Measurements from ENCODE around the gene RPL36AL. TPM values are rescaled to one million over a fixed set of nuclear protein-coding genes. Genes with fewer than 3 reads are reported as not detected.

The RPL36AL gene
- 100 to 1,000 TPM; 298 to 319 TPM for total RNA-seq

DNA sequence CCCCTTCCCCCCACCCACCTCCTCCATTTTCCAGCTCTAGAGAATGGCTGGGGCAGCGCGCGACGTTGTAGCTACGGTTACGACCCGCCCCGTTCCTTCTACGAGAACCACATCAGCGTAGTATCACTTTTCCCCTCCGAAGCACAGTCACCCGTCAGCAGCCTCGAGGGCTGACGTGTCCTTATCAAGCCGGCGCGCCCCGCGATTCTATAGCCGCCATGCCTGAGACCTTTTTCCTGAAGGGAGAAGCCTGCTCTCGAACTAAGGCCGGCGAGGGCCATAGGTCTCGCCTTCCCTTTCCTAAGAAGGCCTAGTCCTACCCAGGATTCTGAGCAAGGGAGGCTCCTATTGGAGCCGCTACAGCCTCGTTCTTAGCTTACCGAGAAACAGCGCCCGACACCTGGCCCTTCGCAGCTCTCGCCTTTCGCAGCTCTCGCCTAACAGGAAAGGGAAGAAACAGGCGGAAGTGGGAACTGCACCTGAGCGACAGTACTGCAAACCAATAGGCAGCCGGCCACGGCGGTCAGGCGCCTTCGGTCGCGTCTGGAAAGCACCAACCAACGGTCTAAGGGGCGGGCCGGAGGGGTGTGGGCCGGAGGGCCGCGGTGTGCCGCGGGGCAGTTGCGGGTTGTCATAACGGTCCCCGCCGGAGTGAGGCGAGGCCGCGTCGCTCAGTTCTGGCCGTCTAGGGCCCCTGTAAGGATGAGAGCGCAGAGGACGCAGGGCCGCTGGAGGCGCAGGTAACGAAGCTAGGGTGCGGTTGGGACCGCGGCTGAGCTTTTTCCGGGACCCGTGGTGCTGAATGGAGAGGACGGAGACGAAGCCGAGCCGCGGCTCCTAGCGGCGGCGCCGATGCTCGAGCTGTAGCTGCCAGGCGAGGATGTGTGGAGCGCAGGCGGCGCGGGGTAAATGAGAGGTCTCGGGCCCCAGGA is at the start of gene RPL36AL, which contains the start of gene MGAT2:
Gene RPL36AL, minus strand, starts transcription at position 445 of the 932 bp plus-strand sequence. CDS start 1,522 bp downstream, outside the sequence.
Gene MGAT2, plus strand, starts transcription at position 618 of the 932 bp plus-strand sequence. CDS start 470 bp downstream, outside the sequence.

DNA sequence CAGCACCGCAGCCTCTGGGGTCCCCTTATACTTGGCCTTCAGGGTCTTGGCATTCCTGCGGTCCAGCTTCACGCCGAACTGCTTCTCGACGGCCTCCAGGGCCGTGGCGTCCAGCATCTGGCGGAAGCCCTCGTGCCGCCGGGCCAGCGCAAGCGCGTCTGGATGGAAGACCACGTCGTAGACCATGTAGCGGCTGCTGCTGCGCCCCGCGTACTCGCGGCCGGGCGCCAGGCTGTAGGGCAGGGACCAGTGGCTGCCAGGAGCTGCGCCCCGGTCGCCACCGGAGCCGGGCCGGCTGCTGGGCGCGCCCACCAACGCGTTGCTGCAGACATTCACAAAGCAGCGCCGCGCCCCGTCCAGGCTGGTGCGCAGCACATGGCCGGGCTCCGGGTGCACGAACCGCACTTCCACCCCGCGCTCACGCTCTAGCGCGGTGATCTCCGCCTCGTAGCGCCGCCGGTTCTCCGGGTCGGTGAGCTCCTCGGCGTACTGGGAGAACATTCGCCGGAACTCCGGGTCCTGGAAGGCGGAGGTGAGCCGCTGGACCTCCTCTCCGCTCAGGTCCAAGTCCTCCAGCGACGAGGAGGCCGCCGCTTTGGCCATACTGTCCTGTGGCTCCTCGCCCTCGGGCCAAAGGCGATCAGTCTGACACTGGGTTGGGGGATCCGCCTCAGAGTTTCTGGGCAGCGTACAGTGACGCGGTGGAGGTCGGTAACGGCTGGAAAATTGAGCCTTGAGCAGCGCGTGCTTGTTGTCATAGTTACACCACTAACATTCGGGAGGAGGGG is 14.3 kb upstream of the RPL36AL start, which contains the start of gene DNAAF2:
Gene DNAAF2, minus strand, starts transcription at position 698 of the 788 bp plus-strand sequence. Its CDS starts 95 bp downstream, at position 603.

DNA sequence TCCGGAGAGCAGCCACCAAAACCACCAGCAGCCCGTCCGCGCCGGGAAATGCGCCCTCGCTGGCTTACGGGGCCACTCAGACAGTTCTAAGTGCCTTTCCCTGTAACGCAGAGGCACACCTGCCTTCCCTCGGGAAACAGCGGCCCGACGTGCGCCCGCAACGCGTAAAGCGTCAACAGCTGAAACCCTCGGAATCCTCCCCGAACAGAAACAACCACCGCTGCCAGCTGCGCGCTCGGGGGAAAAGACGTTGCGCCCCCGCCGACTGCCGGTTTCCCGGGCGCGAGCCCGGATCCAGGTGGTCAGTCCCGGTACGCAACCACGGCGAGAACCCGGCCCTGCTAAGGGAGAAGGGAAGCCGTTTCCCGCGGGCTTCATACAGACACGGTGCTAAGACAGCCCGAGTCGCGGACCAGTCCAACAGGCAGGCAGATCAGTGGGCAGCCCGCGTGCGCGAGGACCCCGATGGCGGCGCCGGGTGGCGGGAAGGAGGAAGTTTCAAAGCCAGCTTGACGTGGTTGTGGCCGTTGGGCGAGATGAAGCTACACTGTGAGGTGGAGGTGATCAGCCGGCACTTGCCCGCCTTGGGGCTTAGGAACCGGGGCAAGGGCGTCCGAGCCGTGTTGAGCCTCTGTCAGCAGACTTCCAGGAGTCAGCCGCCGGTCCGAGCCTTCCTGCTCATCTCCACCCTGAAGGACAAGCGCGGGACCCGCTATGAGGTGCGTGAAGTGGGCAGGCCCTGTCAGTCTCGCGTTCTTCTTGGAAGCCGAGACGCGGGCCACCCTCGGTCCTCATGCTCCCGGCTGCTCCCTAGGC is 21.7 kb downstream of the RPL36AL start, which contains the start of gene LRR1:
Gene LRR1, plus strand, starts transcription at position 456 of the 816 bp plus-strand sequence. Its CDS starts 81 bp downstream, at position 537.

GRCh38 chr14:49585803-49586672 is 34.4 kb downstream of the RPL36AL start, which contains the start of gene RPS29:
TSS of gene RPS29 (minus strand) at chr14:49586380. CDS start at chr14:49586346, 34 bp downstream.

Other genes with a start within 250 kb of the RPL36AL start
- gene RPS29, start 34.2 kb downstream of the RPL36AL start, total RNA-seq = 1,000 to 10,000 TPM; 2,152 to 2,442 TPM
- gene LRR1, start 21.7 kb downstream of the RPL36AL start, total RNA-seq = 10 to 100 TPM; 32.9 to 34.1 TPM
- gene MGAT2, start 173 bp upstream of the RPL36AL start, total RNA-seq = 10 to 100 TPM; 64.2 to 66.8 TPM
- gene DNAAF2, start 14.6 kb upstream of the RPL36AL start, total RNA-seq = 1 to 10 TPM; 5.3 to 5.8 TPM
- 10 to 100 TPM; 20.2 to 21.3 TPM for gene POLE2, start 67.6 kb upstream of the RPL36AL start, total RNA-seq
- 1 to 10 TPM; 2.8 to 5.1 TPM for gene KLHDC1, start 72.5 kb upstream of the RPL36AL start, total RNA-seq
- 10 to 100 TPM; 40.5 to 42.5 TPM for gene KLHDC2, start 147.5 kb upstream of the RPL36AL start, total RNA-seq
- gene NEMF, start 232.2 kb upstream of the RPL36AL start, total RNA-seq = 10 to 100 TPM; 74.0 to 81.5 TPM